ENCODE results near the gene DHCR7. TPM values are rescaled to one million over a fixed set of nuclear protein-coding genes. Genes with fewer than 3 reads are reported as not detected.

The DHCR7 gene
- total RNA-seq, 1 experiment from 2014 or later, result 286 TPM

- TF ChIP-seq EZH2 (IDR thresholded peaks at IDR 0.05; ENCODE audit: borderline replicate concordance, low read depth, low read length, poor library complexity, severe bottlenecking) (no peak), CTCF (conservative IDR thresholded peaks at IDR 0.05; ENCODE audit: low read depth, low read length) (no peak)
- POLR2A ChIA-PET (ENCODE audit: low non-redundant PET), result no interaction called here
- H3K27me3 ChIP-seq (replicated peaks; ENCODE audit: insufficient read depth, low read depth, low read length, poor library complexity), result no peaks in the 10 kb centered on the region
- intact Hi-C loops (cut with micrococcal nuclease; ENCODE audit: unreplicated experiment), result no loop called here
- DNase-seq (ENCODE audit: low spot score), result no peak
- CTCF ChIA-PET, result no interaction called here
- no TSS peak for BruUV-seq (replicated peaks)
- peaks cover 34% of the 10 kb centered on the region for H3K4me1 ChIP-seq (ENCODE audit: insufficient read depth, low read length, poor library complexity, severe bottlenecking)
- H3K4me3 ChIP-seq (ENCODE audit: low read depth, low read length, poor library complexity, severe bottlenecking), result no peak overlapping the region
- H3K27ac ChIP-seq (ENCODE audit: low read depth, low read length, poor library complexity, severe bottlenecking), result peak overlapping the region; percentile 21
- peaks cover 28% of the 10 kb centered on the region for H3K36me3 ChIP-seq (ENCODE audit: insufficient read depth, low read length, poor library complexity, severe bottlenecking)
- H3K9me3 ChIP-seq (ENCODE audit: low read depth, low read length, poor library complexity, severe bottlenecking), result peaks cover 7% of the 10 kb centered on the region
Observed at GRCh38 chr11:71450507-71450906, 2.3 kb upstream of the DHCR7 start.

GRCh38 chr11:71449596-71449995 lies 1.4 kb upstream of the DHCR7 start:
- H3K9me3 ChIP-seq (ENCODE audit: low read depth, low read length, poor library complexity, severe bottlenecking), result peaks cover 7% of the 10 kb centered on the region
- ChIA-PET POLR2A (ENCODE audit: low non-redundant PET) (no interaction called here), CTCF (no interaction called here)
- H3K4me1 ChIP-seq (ENCODE audit: insufficient read depth, low read length, poor library complexity, severe bottlenecking), result peaks cover 34% of the 10 kb centered on the region
- peak overlapping the region; percentile 85 for H3K27ac ChIP-seq (ENCODE audit: low read depth, low read length, poor library complexity, severe bottlenecking)
- intact Hi-C loops (cut with micrococcal nuclease; ENCODE audit: unreplicated experiment), result no loop called here
- no peak for TF ChIP-seq CTCF (conservative IDR thresholded peaks at IDR 0.05; ENCODE audit: low read depth, low read length)
- no peak for TF ChIP-seq EZH2 (IDR thresholded peaks at IDR 0.05; ENCODE audit: borderline replicate concordance, low read depth, low read length, poor library complexity, severe bottlenecking)
- DNase-seq (ENCODE audit: low spot score), result no peak
- peak overlapping the region; percentile 67 for H3K4me3 ChIP-seq (ENCODE audit: low read depth, low read length, poor library complexity, severe bottlenecking)
- BruUV-seq (replicated peaks), result no TSS peak
- H3K36me3 ChIP-seq (ENCODE audit: insufficient read depth, low read length, poor library complexity, severe bottlenecking), result peaks cover 31% of the 10 kb centered on the region
- no peaks in the 10 kb centered on the region for H3K27me3 ChIP-seq (replicated peaks; ENCODE audit: insufficient read depth, low read depth, low read length, poor library complexity)

GRCh38 chr11:71447791-71448256 lies 369 bp downstream of the DHCR7 start:
- Histone ChIP-seq H3K27me3 (replicated peaks; ENCODE audit: insufficient read depth, low read depth, low read length, poor library complexity) (no peaks in the 10 kb centered on the region), H3K27ac (ENCODE audit: low read depth, low read length, poor library complexity, severe bottlenecking) (peak overlapping the region; percentile 85), H3K36me3 (ENCODE audit: insufficient read depth, low read length, poor library complexity, severe bottlenecking) (peaks cover 49% of the 10 kb centered on the region), H3K9me3 (ENCODE audit: low read depth, low read length, poor library complexity, severe bottlenecking) (peaks cover 7% of the 10 kb centered on the region), H3K4me3 (ENCODE audit: low read depth, low read length, poor library complexity, severe bottlenecking) (peak overlapping the region; percentile 67), H3K4me1 (ENCODE audit: insufficient read depth, low read length, poor library complexity, severe bottlenecking) (peaks cover 27% of the 10 kb centered on the region)
- no TSS peak for BruUV-seq (replicated peaks)
- ChIA-PET POLR2A (ENCODE audit: low non-redundant PET) (no interaction called here), CTCF (no interaction called here)
- no peak for TF ChIP-seq CTCF (conservative IDR thresholded peaks at IDR 0.05; ENCODE audit: low read depth, low read length)
- DNase-seq (ENCODE audit: low spot score), result peak; percentile 53
- intact Hi-C loops (cut with micrococcal nuclease; ENCODE audit: unreplicated experiment), result no loop called here
